Gastroesophageal sphincter (tissue), 4 donors: Measurements from ENCODE around the gene FHOD3. TPM values are rescaled to one million over a fixed set of nuclear protein-coding genes. Genes with fewer than 3 reads are reported as not detected.

Experiments
- ATAC-seq: fragments of 150-250 bp; one replicate; pipeline ENCODE4 v1.9.1; 2016; ENCODE audit warnings: mild to moderate bottlenecking, moderate library complexity
- H3K27ac ChIP-seq, 4 donors: fragments of 200-600 bp; sonication (generic) in 3 of 4; 1 replicate in 3 of 4; 2 replicates in 1 of 4; pipeline ENCODE4 v1.5.1; 2016 to 2019
- H3K27me3 ChIP-seq: fragments of 200-600 bp; sonication (generic); one replicate; pipeline ENCODE4 v1.5.1; 2019
- H3K36me3 ChIP-seq, 2 donors: fragments of 200-600 bp; sonication (generic); one replicate each; pipeline ENCODE4 v1.5.1; 2019; ENCODE audit warnings: control low read depth in 1 of 2
- H3K4me1 ChIP-seq, 3 donors: fragments of 200-600 bp; sonication (generic); 1 replicate in 2 of 3; 2 replicates in 1 of 3; pipeline ENCODE4 v1.5.1; 2016 to 2019; ENCODE audit warnings: control low read depth in 2 of 3
- H3K4me3 ChIP-seq, 2 donors: fragments of 200-600 bp; sonication (generic); one replicate each; pipeline ENCODE4 v1.5.1; 2019; ENCODE audit warnings: mild to moderate bottlenecking in 1 of 2, moderate library complexity in 1 of 2
- H3K9me3 ChIP-seq, 3 donors: fragments of 200-600 bp; sonication (generic); one replicate each; pipeline ENCODE4 v1.5.1; 2017 to 2019; ENCODE audit warnings: control low read depth in 2 of 3
- CTCF ChIP-seq, 4 experiments: fragments of 200-600 bp in 2 of 4; fragments of 450-650 bp in 2 of 4; sonication (generic) in 1 of 4; IDR thresholded peaks; one replicate each; pipeline ENCODE4 v1.5.1; 2017 to 2019; ENCODE audit warnings: antibody characterized with exemption in 4 of 4, mild to moderate bottlenecking in 2 of 4, moderate library complexity in 2 of 4
- EP300 ChIP-seq: sonication (generic); formaldehyde crosslinking; IDR thresholded peaks from one replicate; pipeline ENCODE4 v1.6.1; 2017; ENCODE audit warnings: antibody characterized with exemption, mild to moderate bottlenecking
- POLR2A ChIP-seq, 2 donors: fragments of 450-650 bp; IDR thresholded peaks; one replicate each; pipeline ENCODE4 v1.6.1; 2017; ENCODE audit warnings: antibody characterized with exemption in 2 of 2, mild to moderate bottlenecking in 2 of 2, moderate library complexity in 1 of 2
- POLR2AphosphoS5 ChIP-seq: sonication (generic); formaldehyde crosslinking; IDR thresholded peaks from one replicate; pipeline ENCODE4 v1.6.1; 2017; ENCODE audit warnings: antibody characterized with exemption
- WGBS, 2 donors: methylation state at CpG; one replicate each; pipeline ENCODE4 v1.1.5; 2018; ENCODE audit warnings: low coverage in 1 of 2; 5-methylcytosine and 5-hydroxymethylcytosine counted together
- total RNA-seq, 4 donors: library from RNA; depleted of rRNA; stranded (reverse); fragments of >200 nt; gene quantifications; one replicate each; pipeline ENCODE4 v1.1.0, GENCODE V29; 2016

Gene FHOD3
- total RNA-seq, 4 donors from 2014 or later: 18.4 to 36.7 (median 30.4) TPM

GRCh38 chr18:36658611-36659010 is 361.1 kb downstream of the FHOD3 start:
- Histone ChIP-seq H3K27me3 (no peaks in the 10 kb centered on the region), H3K4me1 (no peaks in the 10 kb centered on the region), H3K27ac (no peak overlapping the region), H3K36me3 (peaks cover 0 to 10% of the 10 kb centered on the region in 2 donors), H3K4me3 (no peak overlapping the region), H3K9me3 (no peaks in the 10 kb centered on the region)
- ATAC-seq: no peak
- TF ChIP-seq CTCF (IDR thresholded peaks at IDR 0.05) (no peak), POLR2AphosphoS5 (no peak), POLR2A (IDR thresholded peaks at IDR 0.05) (no peak), EP300 (no peak)
- 50 to 54% methylated on average over 1 of the region's 1 CpG for whole genome bisulfite sequencing, 2 donors

DNA sequence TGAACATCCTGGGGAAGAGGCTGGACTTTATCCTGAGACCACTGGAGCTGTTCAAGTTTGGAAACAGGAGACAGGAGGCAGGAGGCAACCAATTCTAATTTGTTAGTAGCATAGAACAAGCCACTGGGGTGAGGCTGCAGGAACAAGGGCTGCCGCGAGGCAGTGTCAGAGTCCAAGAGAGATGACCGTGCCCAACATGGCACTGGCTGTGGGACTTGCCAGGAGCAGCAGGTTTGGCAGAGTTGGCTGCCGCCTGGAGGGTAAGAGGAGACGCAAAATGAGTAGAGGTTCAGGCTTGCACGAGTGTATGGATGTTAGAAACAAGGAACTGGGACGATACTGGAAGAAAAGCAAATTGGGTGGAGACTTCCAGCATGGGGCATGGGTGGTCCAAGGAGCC is 362.8 kb downstream of the FHOD3 start:
- 93 to 100% methylated on average over 1 to 7 of the region's 7 CpGs for WGBS, 2 donors
- peak; percentile 19 for ATAC-seq
- Histone ChIP-seq H3K27ac (no peak overlapping the region), H3K27me3 (no peaks in the 10 kb centered on the region), H3K9me3 (no peaks in the 10 kb centered on the region), H3K36me3 (peaks cover 0 to 10% of the 10 kb centered on the region in 2 donors), H3K4me3 (no peak overlapping the region), H3K4me1 (no peaks in the 10 kb centered on the region)
- no peak for TF ChIP-seq POLR2A (IDR thresholded peaks at IDR 0.05)
- no peak for TF ChIP-seq EP300
- no peak for TF ChIP-seq POLR2AphosphoS5
- no peak for TF ChIP-seq CTCF (IDR thresholded peaks at IDR 0.05)

DNA sequence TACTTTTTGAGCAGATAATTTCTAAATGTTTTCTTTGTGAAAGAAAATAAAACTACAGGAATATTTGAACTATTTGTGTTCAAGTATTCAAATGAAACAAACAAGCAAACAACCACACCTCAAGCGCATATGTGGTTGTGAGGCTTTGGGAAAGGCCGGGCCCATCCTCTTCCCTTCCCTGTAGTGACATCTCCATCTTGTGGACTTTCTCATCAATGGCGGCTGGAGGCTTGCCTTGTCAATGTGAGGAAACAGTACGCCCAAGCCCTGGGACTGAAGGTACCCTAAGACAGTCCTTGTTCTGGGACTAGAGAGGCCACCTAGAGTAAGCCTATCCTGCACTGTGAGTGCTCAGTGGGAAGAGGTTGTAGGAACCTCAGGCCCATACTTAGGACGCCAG is 364.5 kb downstream of the FHOD3 start:
- Histone ChIP-seq H3K27me3 (no peaks in the 10 kb centered on the region), H3K27ac (no peak overlapping the region), H3K9me3 (no peaks in the 10 kb centered on the region), H3K4me1 (no peaks in the 10 kb centered on the region), H3K4me3 (no peak overlapping the region), H3K36me3 (peaks cover 0 to 10% of the 10 kb centered on the region in 2 donors)
- no peak for ATAC-seq
- WGBS, 2 donors: 56 to 85% methylated on average over 2 to 4 of the region's 5 CpGs
- peak in 1 of 4 experiments; percentile 21 for TF ChIP-seq CTCF (IDR thresholded peaks at IDR 0.05)
- TF ChIP-seq EP300: no peak

- TF ChIP-seq POLR2AphosphoS5 (no peak), POLR2A (IDR thresholded peaks at IDR 0.05) (no peak), CTCF (IDR thresholded peaks at IDR 0.05) (no peak), EP300 (no peak)
- Histone ChIP-seq H3K9me3 (no peaks in the 10 kb centered on the region), H3K4me1 (no peaks in the 10 kb centered on the region), H3K27ac (peak overlapping the region in 1 of 4 donors; percentile 20), H3K4me3 (no peak overlapping the region), H3K36me3 (peaks cover 0 to 10% of the 10 kb centered on the region in 2 donors), H3K27me3 (no peaks in the 10 kb centered on the region)
- 69 to 81% methylated on average over 2 of the region's 2 CpGs for WGBS, 2 donors
- ATAC-seq: peak; percentile 41
These were observed 365.8 kb downstream of the FHOD3 start for GRCh38 chr18:36663312-36663711.

- Histone ChIP-seq H3K4me3 (no peak overlapping the region), H3K4me1 (peaks cover 0 to 6% (median under 1%) of the 10 kb centered on the region in 3 donors), H3K9me3 (no peaks in the 10 kb centered on the region), H3K36me3 (no peaks in the 10 kb centered on the region), H3K27ac (no peak overlapping the region), H3K27me3 (no peaks in the 10 kb centered on the region)
- ATAC-seq: no peak
- no CpG with 5 or more reads among the region's 1 CpG for WGBS, 2 donors
- TF ChIP-seq CTCF (IDR thresholded peaks at IDR 0.05) (no peak), POLR2AphosphoS5 (no peak), POLR2A (IDR thresholded peaks at IDR 0.05) (no peak), EP300 (no peak)
These were observed 368.4 kb downstream of the FHOD3 start for GRCh38 chr18:36665952-36666351.
